GM13977 (cell line): ENCODE results near the gene JPT1.
"Not testable (repeated sequence)": the region's sequence is repeated elsewhere in the genome, so short reads cannot be mapped to it uniquely, and the experiment has no call there.

Experiments
- DNase-seq: peaks from one replicate; pipeline ENCODE4 v3.0.0; 2012; ENCODE audit warnings: low spot score
- CTCF ChIP-seq: IDR thresholded peaks from 2 replicates; pipeline ENCODE4 v1.5.1; 2012; ENCODE audit warnings: mild to moderate bottlenecking, control low read depth; ENCODE audit not compliant: insufficient read depth; ENCODE audit errors: extremely low read depth, missing control alignments
- in situ Hi-C: fragments of 300-500 bp; cut with MboI; formaldehyde crosslinking; loops from one replicate; pipeline ENCODE4 v1.12.0; 2022; ENCODE audit warnings: low sequenced_read_pairs, low pct_unique_long_range_greater_than_20kb, mixed read lengths, inconsistent platforms; ENCODE audit not compliant: unreplicated experiment

The JPT1 gene

GRCh38 chr17:75135452-75135851, 18.9 kb downstream of the JPT1 start:
- no peak for TF ChIP-seq CTCF

GRCh38 chr17:75133607-75134347, 20.5 kb downstream of the JPT1 start:
- in situ Hi-C loops, DNase-seq: not testable (repeated sequence)

More at GRCh38 chr17:75135452-75135851, 18.9 kb downstream of the JPT1 start:
- in situ Hi-C loops = no loop called here
- no peak for DNase-seq

- in situ Hi-C loops = no loop called here
- DNase-seq = no peak
- TF ChIP-seq CTCF = no peak
Measured at GRCh38 chr17:75133001-75133400, 21.3 kb downstream of the JPT1 start.

GRCh38 chr17:75132018-75133000, 22.0 kb downstream of the JPT1 start:
- in situ Hi-C loops, DNase-seq: not testable (repeated sequence)

GRCh38 chr17:75131278-75132017, 22.9 kb downstream of the JPT1 start, which contains the start of gene NT5C:
TSS of gene NT5C (minus strand) at chr17:75131742. CDS start at chr17:75131707, 35 bp downstream.
- TF ChIP-seq CTCF = peak; percentile 78
- in situ Hi-C loops = no loop called here
- peak; percentile 95 for DNase-seq

GRCh38 chr17:75130632-75131277, 23.6 kb downstream of the JPT1 start:
- in situ Hi-C loops = no loop called here

More at GRCh38 chr17:75130632-75131277, 23.6 kb downstream of the JPT1 start:
- TF ChIP-seq CTCF = peak; percentile 64
- DNase-seq = peak; percentile 68
